Activated T-helper 2 cell treated with anti-CD3 and anti-CD28 coated beads, Interferon-gamma antibody, Interleukin-2, Interleukin-4, amounts not matched to agents 10 μg/mL and 5 μg/mL and 100 μg/mL, durations not matched to agents 14 hours and 24 hours and 36 hours (primary cell): ENCODE data around the gene STOX1. TPM values are rescaled to one million over a fixed set of nuclear protein-coding genes. Genes with fewer than 3 reads are reported as not detected.
"Not testable (repeated sequence)": the region's sequence is repeated elsewhere in the genome, so short reads cannot be mapped to it uniquely, and the experiment has no call there.

Experiments used
- DNase-seq: peaks from one replicate; pipeline ENCODE4 v3.0.0; 2021; ENCODE audit warnings: low spot score
- H3K27ac Mint-ChIP-seq: one replicate; pipeline ENCODE4 v1.8.0; 2021; ENCODE audit warnings: mixed read lengths
- H3K27me3 Mint-ChIP-seq: one replicate; pipeline ENCODE4 v1.8.0; 2021; ENCODE audit warnings: low read depth, mixed read lengths
- H3K36me3 Mint-ChIP-seq: one replicate; pipeline ENCODE4 v1.8.0; 2021; ENCODE audit warnings: low read depth, mixed read lengths
- H3K4me1 Mint-ChIP-seq: one replicate; pipeline ENCODE4 v1.8.0; 2021; ENCODE audit warnings: low read depth, mixed read lengths
- H3K4me3 Mint-ChIP-seq: one replicate; pipeline ENCODE4 v1.8.0; 2021; ENCODE audit warnings: low read depth, mild to moderate bottlenecking, moderate library complexity, mixed read lengths
- H3K9me3 Mint-ChIP-seq: one replicate; pipeline ENCODE4 v1.8.0; 2021; ENCODE audit warnings: mixed read lengths
- intact Hi-C: fragments of 100-400 bp; cut with micrococcal nuclease; formaldehyde crosslinking; loops from one replicate; pipeline ENCODE4 v1.15.1; 2023
- total RNA-seq: library from RNA; stranded (reverse); gene quantifications from 2 replicates; pipeline ENCODE4 v1.2.3, GENCODE V29; 2022

The STOX1 gene
- total RNA-seq, 1 donor from 2014 or later: 0.82 TPM

- Mint-ChIP-seq H3K36me3 (peaks cover 47% of the 10 kb centered on the region), H3K27ac (peak overlapping the region; percentile 74), H3K4me1 (peaks cover 47% of the 10 kb centered on the region), H3K27me3 (peaks cover 2% of the 10 kb centered on the region), H3K4me3 (peak overlapping the region; percentile 92), H3K9me3 (no peaks in the 10 kb centered on the region)
- DNase-seq: no peak
- intact Hi-C loops: loop anchor here (5.0 to 10.0 kb wide), 5 partner anchors 110 to 498 kb away; partner anchors contain the start of genes DNA2, RUFY2 and SRGN
Measured at GRCh38 chr10:68902382-68902781, 75.1 kb downstream of the STOX1 start.

GRCh38 chr10:68924593-68924992 is 97.3 kb downstream of the STOX1 start:
- no peak for DNase-seq
- no peak overlapping the region for H3K27ac Mint-ChIP-seq
- no peak overlapping the region for H3K4me3 Mint-ChIP-seq
- peaks cover 3% of the 10 kb centered on the region for H3K4me1 Mint-ChIP-seq
- H3K9me3 Mint-ChIP-seq: no peaks in the 10 kb centered on the region
- H3K27me3 Mint-ChIP-seq: no peaks in the 10 kb centered on the region
- H3K36me3 Mint-ChIP-seq: peaks cover 49% of the 10 kb centered on the region
- intact Hi-C loops: no loop called here

GRCh38 chr10:68925489-68925888 is 98.2 kb downstream of the STOX1 start:
- intact Hi-C loops: no loop called here
- no peak overlapping the region for H3K4me3 Mint-ChIP-seq
- H3K4me1 Mint-ChIP-seq: peaks cover 1% of the 10 kb centered on the region
- DNase-seq: no peak
- no peak overlapping the region for H3K27ac Mint-ChIP-seq
- peaks cover 49% of the 10 kb centered on the region for H3K36me3 Mint-ChIP-seq
- H3K27me3 Mint-ChIP-seq: no peaks in the 10 kb centered on the region
- H3K9me3 Mint-ChIP-seq: no peaks in the 10 kb centered on the region

- H3K4me3 Mint-ChIP-seq, H3K27me3 Mint-ChIP-seq, intact Hi-C loops, H3K9me3 Mint-ChIP-seq, H3K27ac Mint-ChIP-seq, H3K4me1 Mint-ChIP-seq, DNase-seq: not testable (repeated sequence)
- peaks cover 55% of the 10 kb centered on the region for H3K36me3 Mint-ChIP-seq
Measured at GRCh38 chr10:68929157-68929556, 101.8 kb downstream of the STOX1 start.

- H3K9me3 Mint-ChIP-seq, DNase-seq, H3K4me1 Mint-ChIP-seq, H3K27me3 Mint-ChIP-seq, H3K4me3 Mint-ChIP-seq, H3K27ac Mint-ChIP-seq, intact Hi-C loops: not testable (repeated sequence)
- H3K36me3 Mint-ChIP-seq: peaks cover 54% of the 10 kb centered on the region
Measured at GRCh38 chr10:68929888-68930287, 102.6 kb downstream of the STOX1 start.

- H3K27me3 Mint-ChIP-seq, H3K4me3 Mint-ChIP-seq, H3K27ac Mint-ChIP-seq, H3K9me3 Mint-ChIP-seq, DNase-seq, intact Hi-C loops: not testable (repeated sequence)
- H3K4me1 Mint-ChIP-seq: peaks cover 18% of the 10 kb centered on the region
- peaks cover 63% of the 10 kb centered on the region for H3K36me3 Mint-ChIP-seq
Measured at GRCh38 chr10:68932860-68933259, 105.5 kb downstream of the STOX1 start.

GRCh38 chr10:68934994-68935393 is 107.7 kb downstream of the STOX1 start:
- no peak overlapping the region for H3K4me3 Mint-ChIP-seq
- H3K9me3 Mint-ChIP-seq: no peaks in the 10 kb centered on the region
- peaks cover 63% of the 10 kb centered on the region for H3K36me3 Mint-ChIP-seq
- H3K27ac Mint-ChIP-seq: peak overlapping the region; percentile 47
- H3K4me1 Mint-ChIP-seq: peaks cover 21% of the 10 kb centered on the region
- DNase-seq: no peak
- intact Hi-C loops: no loop called here
- H3K27me3 Mint-ChIP-seq: no peaks in the 10 kb centered on the region

- Mint-ChIP-seq H3K4me3 (no peak overlapping the region), H3K9me3 (no peaks in the 10 kb centered on the region), H3K4me1 (peaks cover 19% of the 10 kb centered on the region), H3K36me3 (peaks cover 50% of the 10 kb centered on the region), H3K27me3 (no peaks in the 10 kb centered on the region), H3K27ac (peak overlapping the region; percentile 0)
- no peak for DNase-seq
- intact Hi-C loops: no loop called here
Measured at GRCh38 chr10:68938117-68938516, 110.8 kb downstream of the STOX1 start.

GRCh38 chr10:68938884-68939283 is 111.6 kb downstream of the STOX1 start:
- H3K4me1 Mint-ChIP-seq: peaks cover 19% of the 10 kb centered on the region
- peaks cover 52% of the 10 kb centered on the region for H3K36me3 Mint-ChIP-seq
- H3K4me3 Mint-ChIP-seq: no peak overlapping the region
- no peaks in the 10 kb centered on the region for H3K27me3 Mint-ChIP-seq
- H3K27ac Mint-ChIP-seq: peak overlapping the region; percentile 0
- DNase-seq: no peak
- intact Hi-C loops: no loop called here
- H3K9me3 Mint-ChIP-seq: no peaks in the 10 kb centered on the region

- intact Hi-C loops, H3K4me1 Mint-ChIP-seq, H3K4me3 Mint-ChIP-seq, DNase-seq, H3K9me3 Mint-ChIP-seq, H3K27me3 Mint-ChIP-seq, H3K27ac Mint-ChIP-seq: not testable (repeated sequence)
- peaks cover 47% of the 10 kb centered on the region for H3K36me3 Mint-ChIP-seq
Measured at GRCh38 chr10:68940917-68941316, 113.6 kb downstream of the STOX1 start.

Other genes with a start within 250 kb of the STOX1 start
- gene CCAR1, start 106.3 kb upstream of the STOX1 start, total RNA-seq: 94.6 and 108 TPM in 2 replicates
- gene DDX50, start 73.8 kb downstream of the STOX1 start, total RNA-seq: 57.0 and 63.4 TPM in 2 replicates
- 205 and 210 TPM in 2 replicates for gene DDX21, start 128.6 kb downstream of the STOX1 start, total RNA-seq
- gene KIFBP, start 161.3 kb downstream of the STOX1 start, total RNA-seq: 16.7 and 17.1 TPM in 2 replicates